Stimulated activated CD8-positive, alpha-beta memory T cell treated with anti-CD3 and anti-CD28 coated beads, Interleukin-15, amount 100 ng/mL, for 1 hour (primary cell): Measurements from ENCODE around the gene TSPEAR.
"Not testable (repeated sequence)": the region's sequence is repeated elsewhere in the genome, so short reads cannot be mapped to it uniquely, and the experiment has no call there.

Experiments used
- DNase-seq: peaks from one replicate; pipeline ENCODE4 v3.0.0-alpha.2; 2020; ENCODE audit warnings: low read depth

TSPEAR gene

GRCh38 chr21:44585892-44586291 is 125.5 kb downstream of the TSPEAR start:
- no peak for DNase-seq

GRCh38 chr21:44583800-44584147 is 127.6 kb downstream of the TSPEAR start:
- no peak for DNase-seq

- no peak for DNase-seq
These were observed 128.1 kb downstream of the TSPEAR start for GRCh38 chr21:44583089-44583799.

GRCh38 chr21:44582055-44582454 is 129.3 kb downstream of the TSPEAR start:
- no peak for DNase-seq

- no peak for DNase-seq
These were observed 130.2 kb downstream of the TSPEAR start for GRCh38 chr21:44581158-44581557.

- not testable (repeated sequence) for DNase-seq
These were observed 131.0 kb downstream of the TSPEAR start, which contains the start of gene KRTAP10-5 for GRCh38 chr21:44580231-44580821. Gene KRTAP10-5, minus strand, starts transcription at chr21:44580604. Its CDS starts 26 bp downstream, at chr21:44580578.

GRCh38 chr21:44579833-44580144 is 131.6 kb downstream of the TSPEAR start:
- DNase-seq = no peak

GRCh38 chr21:44579056-44579832 is 132.1 kb downstream of the TSPEAR start:
- no peak for DNase-seq

GRCh38 chr21:44578371-44579055 is 132.9 kb downstream of the TSPEAR start:
- DNase-seq = no peak

- DNase-seq = no peak
These were observed 135.3 kb downstream of the TSPEAR start for GRCh38 chr21:44576025-44576420.

- no peak for DNase-seq
These were observed 135.9 kb downstream of the TSPEAR start for GRCh38 chr21:44575307-44576024.

GRCh38 chr21:44574457-44575306 is 136.7 kb downstream of the TSPEAR start:
- DNase-seq = no peak

- DNase-seq = not testable (repeated sequence)
These were observed 137.5 kb downstream of the TSPEAR start, which contains the start of gene KRTAP10-4 for GRCh38 chr21:44573630-44574456. Gene KRTAP10-4, plus strand, starts transcription at chr21:44573729. Its CDS starts 30 bp downstream, at chr21:44573759.

- no peak for DNase-seq
These were observed 138.3 kb downstream of the TSPEAR start for GRCh38 chr21:44572959-44573583.

GRCh38 chr21:44571844-44572782 is 139.3 kb downstream of the TSPEAR start:
- DNase-seq = no peak

GRCh38 chr21:44571296-44571695 is 140.1 kb downstream of the TSPEAR start:
- no peak for DNase-seq

- no peak for DNase-seq
These were observed 141.4 kb downstream of the TSPEAR start for GRCh38 chr21:44569861-44570517.
